ENCODE data around the gene EAF2. TPM values are rescaled to one million over a fixed set of nuclear protein-coding genes. Genes with fewer than 3 reads are reported as not detected.
"Not testable (repeated sequence)": the region's sequence is repeated elsewhere in the genome, so short reads cannot be mapped to it uniquely, and the experiment has no call there.

EAF2 gene
- total and polyA plus RNA-seq, 4 donors = 1.5 to 6.6 (median 5.3) TPM

GRCh38 chr3:121863247-121863646 lies 28.2 kb downstream of the EAF2 start:
- H3K9ac ChIP-seq (ENCODE audit: low read depth in 1 of 2, low read length in 2 of 2); H3K27me3 ChIP-seq (ENCODE audit: control insufficient read depth in 4 of 4, insufficient read depth in 4 of 4, low read length in 3 of 4); H3K9me3 ChIP-seq (ENCODE audit: control insufficient read depth in 4 of 4, low read length in 3 of 4); H3K4me3 ChIP-seq (ENCODE audit: low read depth in 1 of 3, low read length in 3 of 3); DNase-seq (ENCODE audit: low spot score); H3K4me1 ChIP-seq (ENCODE audit: control insufficient read depth in 4 of 4, insufficient read depth in 4 of 4, low read length in 3 of 4); H3K36me3 ChIP-seq (ENCODE audit: control insufficient read depth in 4 of 4, insufficient read depth in 3 of 4, low read depth in 1 of 4, low read length in 3 of 4); H3K27ac ChIP-seq (ENCODE audit: low read depth in 1 of 2, low read length in 2 of 2): not testable (repeated sequence)
- WGBS = 96% methylated on average over 9 of the region's 9 CpGs

GRCh38 chr3:121863801-121864200 lies 28.8 kb downstream of the EAF2 start:
- Histone ChIP-seq H3K27ac (ENCODE audit: low read depth in 1 of 2, low read length in 2 of 2) (no peak overlapping the region), H3K27me3 (ENCODE audit: control insufficient read depth in 4 of 4, insufficient read depth in 4 of 4, low read length in 3 of 4) (no peaks in the 10 kb centered on the region), H3K9ac (ENCODE audit: low read depth in 1 of 2, low read length in 2 of 2) (no peak overlapping the region), H3K4me3 (ENCODE audit: low read depth in 1 of 3, low read length in 3 of 3) (no peak overlapping the region), H3K4me1 (ENCODE audit: control insufficient read depth in 4 of 4, insufficient read depth in 4 of 4, low read length in 3 of 4) (no peaks in the 10 kb centered on the region), H3K36me3 (ENCODE audit: control insufficient read depth in 4 of 4, insufficient read depth in 3 of 4, low read depth in 1 of 4, low read length in 3 of 4) (no peaks in the 10 kb centered on the region), H3K9me3 (ENCODE audit: control insufficient read depth in 4 of 4, low read length in 3 of 4) (no peaks in the 10 kb centered on the region)
- TF ChIP-seq JUND (IDR thresholded peaks at IDR 0.05) (no peak), EGR1 (IDR thresholded peaks at IDR 0.05; ENCODE audit: low read depth in 2 of 2) (no peak), FOXA1 (IDR thresholded peaks at IDR 0.05) (no peak), SP1 (IDR thresholded peaks at IDR 0.05) (no peak), HNF4G (IDR thresholded peaks at IDR 0.05) (no peak), HNF4A (conservative IDR thresholded peaks at IDR 0.05) (no peak)
- TF ChIP-seq, protein P1, sequence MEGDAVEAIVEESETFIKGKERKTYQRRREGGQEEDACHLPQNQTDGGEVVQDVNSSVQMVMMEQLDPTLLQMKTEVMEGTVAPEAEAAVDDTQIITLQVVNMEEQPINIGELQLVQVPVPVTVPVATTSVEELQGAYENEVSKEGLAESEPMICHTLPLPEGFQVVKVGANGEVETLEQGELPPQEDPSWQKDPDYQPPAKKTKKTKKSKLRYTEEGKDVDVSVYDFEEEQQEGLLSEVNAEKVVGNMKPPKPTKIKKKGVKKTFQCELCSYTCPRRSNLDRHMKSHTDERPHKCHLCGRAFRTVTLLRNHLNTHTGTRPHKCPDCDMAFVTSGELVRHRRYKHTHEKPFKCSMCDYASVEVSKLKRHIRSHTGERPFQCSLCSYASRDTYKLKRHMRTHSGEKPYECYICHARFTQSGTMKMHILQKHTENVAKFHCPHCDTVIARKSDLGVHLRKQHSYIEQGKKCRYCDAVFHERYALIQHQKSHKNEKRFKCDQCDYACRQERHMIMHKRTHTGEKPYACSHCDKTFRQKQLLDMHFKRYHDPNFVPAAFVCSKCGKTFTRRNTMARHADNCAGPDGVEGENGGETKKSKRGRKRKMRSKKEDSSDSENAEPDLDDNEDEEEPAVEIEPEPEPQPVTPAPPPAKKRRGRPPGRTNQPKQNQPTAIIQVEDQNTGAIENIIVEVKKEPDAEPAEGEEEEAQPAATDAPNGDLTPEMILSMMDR (IDR thresholded peaks at IDR 0.05; ENCODE audit: low read depth, low read length, missing input control) = no peak
- TF ChIP-seq, protein P2, sequence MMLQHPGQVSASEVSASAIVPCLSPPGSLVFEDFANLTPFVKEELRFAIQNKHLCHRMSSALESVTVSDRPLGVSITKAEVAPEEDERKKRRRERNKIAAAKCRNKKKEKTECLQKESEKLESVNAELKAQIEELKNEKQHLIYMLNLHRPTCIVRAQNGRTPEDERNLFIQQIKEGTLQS (IDR thresholded peaks at IDR 0.05) = no peak
- DNase-seq (ENCODE audit: low spot score) = no peak

DNA sequence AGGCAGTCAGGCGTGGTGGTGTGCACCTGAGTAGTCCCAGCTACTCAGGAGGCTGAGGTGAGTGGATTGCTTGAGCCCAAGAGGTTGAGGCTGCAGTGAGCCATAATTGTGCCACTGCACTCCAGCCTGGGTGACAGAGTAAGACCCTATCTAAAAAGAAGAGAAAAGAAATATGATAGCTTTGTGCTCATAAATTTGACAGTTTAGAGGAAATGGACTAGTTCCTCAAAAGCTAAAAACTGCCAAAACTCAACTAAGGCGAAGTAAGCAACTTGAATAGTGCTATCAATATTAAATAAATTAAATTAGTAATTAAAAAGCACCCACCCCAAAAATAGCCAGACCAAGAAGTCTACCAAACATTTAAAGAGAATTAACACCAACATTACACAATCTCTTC lies 34.7 kb downstream of the EAF2 start:
- Histone ChIP-seq H3K4me3 (ENCODE audit: low read depth in 1 of 3, low read length in 3 of 3) (no peak overlapping the region), H3K27me3 (ENCODE audit: control insufficient read depth in 4 of 4, insufficient read depth in 4 of 4, low read length in 3 of 4) (no peaks in the 10 kb centered on the region), H3K36me3 (ENCODE audit: control insufficient read depth in 4 of 4, insufficient read depth in 3 of 4, low read depth in 1 of 4, low read length in 3 of 4) (no peaks in the 10 kb centered on the region), H3K9ac (ENCODE audit: low read depth in 1 of 2, low read length in 2 of 2) (no peak overlapping the region), H3K4me1 (ENCODE audit: control insufficient read depth in 4 of 4, insufficient read depth in 4 of 4, low read length in 3 of 4) (no peaks in the 10 kb centered on the region), H3K9me3 (ENCODE audit: control insufficient read depth in 4 of 4, low read length in 3 of 4) (no peaks in the 10 kb centered on the region), H3K27ac (ENCODE audit: low read depth in 1 of 2, low read length in 2 of 2) (no peak overlapping the region)
- no peak for DNase-seq (ENCODE audit: low spot score)
- WGBS = 93% methylated on average over 2 of the region's 2 CpGs
- TF ChIP-seq FOXA1 (IDR thresholded peaks at IDR 0.05) (no peak), ZBTB33 (IDR thresholded peaks at IDR 0.05) (no peak), REST (IDR thresholded peaks at IDR 0.05) (no peak), TAF1 (conservative IDR thresholded peaks at IDR 0.05) (no peak), SP1 (IDR thresholded peaks at IDR 0.05) (no peak), HNF4G (IDR thresholded peaks at IDR 0.05) (no peak), GABPA (IDR thresholded peaks at IDR 0.05 in 1 of 2, conservative IDR thresholded peaks at IDR 0.05 in 1 of 2) (no peak), EGR1 (IDR thresholded peaks at IDR 0.05; ENCODE audit: low read depth in 2 of 2) (no peak)
- TF ChIP-seq, protein P1 (IDR thresholded peaks at IDR 0.05; ENCODE audit: low read depth, low read length, missing input control) = no peak
- TF ChIP-seq, protein P3, sequence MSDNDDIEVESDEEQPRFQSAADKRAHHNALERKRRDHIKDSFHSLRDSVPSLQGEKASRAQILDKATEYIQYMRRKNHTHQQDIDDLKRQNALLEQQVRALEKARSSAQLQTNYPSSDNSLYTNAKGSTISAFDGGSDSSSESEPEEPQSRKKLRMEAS (IDR thresholded peaks at IDR 0.05) = no peak
- TF ChIP-seq, protein P2 (IDR thresholded peaks at IDR 0.05) = no peak
